GM20431 (cell line): ENCODE measurements around the gene MRPS14.

Experiments
- in situ Hi-C: fragments of 300-500 bp; cut with MseI, MboI; formaldehyde crosslinking; loops from one replicate; pipeline ENCODE4 v1.15.0; 2020; ENCODE audit warnings: low sequenced_read_pairs; ENCODE audit not compliant: unreplicated experiment

Gene MRPS14

DNA sequence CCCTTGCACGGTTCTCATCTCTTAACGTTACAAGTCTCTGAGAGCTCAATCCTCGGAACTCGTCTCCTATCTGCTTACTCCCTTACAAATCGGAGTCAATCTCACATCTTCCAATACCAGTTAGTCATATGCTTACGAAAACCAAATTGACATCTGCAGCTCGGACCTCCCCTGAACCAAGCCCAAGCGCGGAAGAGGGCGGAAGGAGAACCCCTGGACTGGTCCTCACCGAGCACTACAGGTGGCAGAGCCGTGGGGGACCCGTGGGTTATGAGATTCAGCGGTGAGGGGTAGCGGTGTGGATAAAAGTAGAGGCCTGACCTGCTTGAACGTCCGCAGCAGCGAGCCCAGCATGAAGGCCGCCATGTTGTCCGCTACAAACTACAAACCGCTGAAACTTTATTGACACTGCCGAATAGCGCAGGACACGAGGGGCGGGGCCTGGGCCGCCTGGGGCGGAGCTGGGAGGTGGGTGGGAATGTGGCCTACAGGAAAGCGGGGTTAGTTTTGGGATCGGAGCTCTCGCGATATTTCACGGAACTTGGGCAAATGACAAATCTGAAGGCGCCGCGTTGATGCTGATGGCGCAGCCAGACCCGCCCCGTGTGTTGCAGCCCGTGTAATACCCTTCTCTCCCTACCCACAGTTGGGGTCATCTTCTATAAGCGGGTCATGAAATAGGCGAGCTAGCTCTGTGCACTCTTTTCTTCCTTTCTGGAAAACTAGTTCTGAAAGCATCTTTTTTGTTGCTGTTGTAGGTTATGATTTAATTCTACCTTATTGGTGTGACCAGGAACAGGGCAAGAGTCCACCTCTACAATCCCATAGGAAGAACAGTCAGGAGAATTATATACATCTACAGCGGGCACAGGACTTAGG lies at the start of gene MRPS14:
MRPS14 (minus strand) TSS at position 383 of the 879 bp plus-strand sequence; CDS start at position 366, 17 bp downstream.
- in situ Hi-C loops = no loop called here

DNA sequence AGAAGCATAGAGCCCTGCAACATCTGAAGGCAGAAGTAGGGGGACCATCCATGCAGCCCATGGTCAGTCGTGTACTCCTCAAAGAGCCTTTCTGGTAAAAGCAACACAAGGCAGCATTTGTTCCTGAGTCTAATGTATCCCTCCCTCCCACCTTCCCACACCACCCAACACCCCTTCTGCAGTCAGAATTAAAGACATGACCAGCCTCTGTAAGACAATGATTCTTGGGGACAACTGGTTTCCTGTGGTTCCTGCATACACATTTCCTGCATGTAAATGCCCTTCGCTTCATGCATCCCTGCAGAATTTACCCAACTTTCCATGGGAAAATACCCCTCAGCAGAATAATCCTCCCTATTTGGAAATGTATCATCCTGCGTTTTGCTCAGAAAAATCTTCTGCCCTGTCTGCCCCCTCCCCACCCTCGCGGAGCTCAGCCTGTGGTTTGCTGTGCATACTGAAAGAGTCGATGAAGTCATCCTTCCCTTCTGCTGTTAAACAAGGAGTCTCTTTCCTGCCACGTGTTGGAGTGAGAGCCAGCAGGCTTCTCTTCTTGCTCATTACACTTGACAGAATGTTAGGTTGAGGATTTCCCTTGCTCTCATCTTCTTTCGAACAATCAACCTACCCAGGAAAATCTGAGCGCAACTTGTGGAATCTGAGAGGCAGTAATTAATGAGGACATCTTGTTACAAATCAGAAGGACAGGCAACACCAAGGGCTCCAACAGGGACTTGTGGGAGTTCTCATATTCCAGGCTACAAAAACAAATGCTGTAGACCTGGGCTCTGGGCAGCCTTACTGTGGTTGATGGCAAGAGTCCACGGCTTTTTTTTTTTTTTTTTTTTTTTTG lies 49.1 kb upstream of the MRPS14 start:
- in situ Hi-C loops = no loop called here

DNA sequence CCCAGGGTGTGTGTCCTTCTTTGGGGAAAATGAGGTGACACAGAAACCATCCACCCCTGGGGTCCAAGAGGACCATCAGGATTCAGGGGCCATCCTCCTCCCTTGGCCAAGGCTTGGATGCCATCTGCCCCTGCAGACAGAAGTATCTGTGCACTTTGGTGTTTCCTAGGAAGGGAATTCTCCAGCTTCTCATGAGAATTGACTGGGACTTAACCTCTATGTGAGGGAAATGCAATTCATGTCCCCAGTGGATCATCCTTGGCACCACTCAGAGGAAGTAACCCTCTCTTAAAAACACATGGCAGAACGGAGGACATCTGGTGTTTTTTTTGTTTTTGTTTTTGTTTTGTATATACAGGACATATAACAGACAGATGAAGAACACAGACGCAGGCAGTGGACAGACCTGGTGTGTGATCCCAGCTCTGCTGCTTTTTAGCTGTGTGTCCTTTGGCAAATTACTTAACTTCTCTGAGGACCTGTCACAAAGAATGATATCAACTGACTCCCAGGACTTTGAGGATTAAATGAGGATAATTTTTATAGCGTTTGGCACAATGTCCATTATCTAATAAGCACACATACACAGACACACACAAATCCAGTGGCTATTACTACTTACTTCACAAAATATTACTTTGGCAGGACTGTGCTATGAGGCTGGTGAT lies 48.2 kb upstream of the MRPS14 start:
- in situ Hi-C loops = no loop called here

DNA sequence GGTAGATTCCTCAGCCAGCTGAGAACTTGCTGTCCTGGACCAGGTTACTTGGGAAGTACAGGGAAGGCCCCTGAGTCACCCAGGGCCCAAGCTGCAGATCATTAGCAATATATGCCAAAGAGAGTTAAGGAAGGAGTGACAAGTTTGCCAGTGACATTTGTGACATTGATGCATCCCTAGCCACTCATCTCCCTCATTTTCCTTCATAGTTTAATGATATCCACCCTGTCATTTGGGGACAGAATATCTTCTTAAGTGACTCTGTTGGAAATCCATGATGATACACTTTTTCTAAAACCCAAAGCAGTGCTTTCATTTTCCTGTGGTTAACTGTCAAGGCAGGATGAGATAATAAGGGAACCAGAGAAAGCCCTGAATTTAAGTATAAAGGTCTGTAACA lies 47.6 kb upstream of the MRPS14 start:
- in situ Hi-C loops = no loop called here

DNA sequence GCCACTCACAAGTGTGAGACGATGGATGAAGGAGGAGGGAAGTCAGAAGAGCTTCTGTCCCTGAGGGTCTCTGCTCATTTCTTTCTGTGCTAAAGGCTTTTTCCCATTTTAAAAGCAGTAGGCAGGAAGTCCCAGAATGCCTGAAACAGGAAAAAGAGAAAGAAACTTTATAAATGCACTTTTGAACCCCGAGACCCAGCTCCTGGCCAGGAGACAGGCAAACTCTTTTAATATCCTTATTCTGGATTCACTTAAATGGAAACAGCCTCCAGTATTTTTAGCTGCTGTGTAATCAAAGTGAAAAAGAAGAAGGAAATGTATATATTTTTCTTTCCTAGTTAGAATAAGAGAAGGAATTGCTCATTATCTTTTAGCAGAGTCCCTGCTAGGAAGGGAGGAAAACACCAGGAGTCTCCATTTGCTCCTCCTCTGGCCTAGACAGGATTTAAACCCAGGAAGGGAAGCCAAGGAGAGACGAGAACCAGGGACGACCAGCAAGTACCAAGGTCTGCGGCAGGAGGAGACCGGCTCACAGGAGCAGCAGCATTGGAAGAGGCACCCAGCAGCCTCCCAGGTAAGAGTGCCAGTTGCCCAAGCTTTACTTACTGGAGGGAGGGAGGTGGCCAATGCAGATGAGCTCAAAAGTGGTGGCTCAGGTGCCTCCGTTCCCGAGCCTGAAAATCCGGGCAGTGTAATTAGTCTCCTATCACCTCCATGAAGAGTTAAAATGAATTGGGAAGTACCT lies 44.3 kb upstream of the MRPS14 start, which contains the start of gene TNN:
TNN (plus strand) TSS at position 472 of the 745 bp plus-strand sequence. CDS start 9,586 bp downstream, outside the sequence.
- in situ Hi-C loops = no loop called here

DNA sequence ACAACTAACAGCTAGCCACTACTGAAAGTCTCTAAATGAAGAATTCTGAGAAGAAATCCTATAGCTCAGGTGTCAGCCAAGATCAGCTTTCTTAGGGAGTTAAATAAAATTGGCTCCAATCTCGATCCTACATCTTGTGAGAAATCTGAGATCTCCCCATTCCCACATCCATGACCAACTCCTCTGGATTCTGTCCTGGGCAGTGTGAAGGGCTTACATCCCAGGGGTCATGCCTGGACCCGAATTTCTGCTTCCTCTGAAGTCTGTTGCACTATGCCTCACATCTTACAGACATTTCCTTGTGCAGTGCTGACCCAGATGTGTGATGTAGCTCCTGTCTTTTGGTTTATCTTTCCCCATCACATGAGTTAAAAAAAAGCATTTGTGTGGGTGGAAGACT lies 39.6 kb upstream of the MRPS14 start:
- in situ Hi-C loops = no loop called here

DNA sequence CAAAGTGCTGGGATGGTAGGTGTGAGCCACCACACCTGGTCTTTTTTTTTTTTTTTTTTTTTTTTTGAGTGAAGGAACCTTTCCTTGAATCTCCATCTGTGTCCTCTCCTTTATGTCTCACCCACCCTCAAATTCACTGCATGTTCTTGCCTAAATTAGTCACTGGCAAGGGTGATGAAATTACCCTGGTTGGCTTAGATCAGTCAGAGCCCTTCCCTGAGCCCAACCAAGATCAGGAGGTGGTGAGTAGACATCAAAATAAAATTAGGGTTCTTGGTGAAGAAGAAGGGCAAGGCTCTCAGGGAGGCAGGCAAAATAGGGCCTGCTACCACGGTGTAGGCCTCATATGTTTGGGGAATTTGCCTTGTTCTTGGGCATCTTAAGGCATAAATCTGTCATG lies 39.1 kb upstream of the MRPS14 start:
- in situ Hi-C loops = no loop called here

DNA sequence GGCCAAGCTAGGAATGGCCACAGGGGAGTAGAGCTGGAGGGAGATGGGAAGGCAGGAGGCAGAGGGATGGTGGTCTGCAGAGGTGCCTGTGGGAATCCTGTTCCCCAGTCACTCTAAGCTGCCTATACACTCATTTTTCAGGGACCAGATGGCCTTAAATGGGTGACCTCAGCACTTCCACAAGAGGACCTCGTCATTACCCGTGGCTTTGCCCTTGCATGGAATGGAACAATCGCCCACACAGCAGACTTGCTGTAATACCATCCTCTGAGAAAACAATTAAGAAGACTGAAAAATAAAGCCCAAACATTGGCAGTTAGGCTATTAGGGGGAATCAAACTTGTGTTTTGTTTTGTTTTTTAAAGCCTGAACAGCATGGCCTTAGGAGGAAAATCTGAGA lies 31.5 kb upstream of the MRPS14 start:
- in situ Hi-C loops = no loop called here

DNA sequence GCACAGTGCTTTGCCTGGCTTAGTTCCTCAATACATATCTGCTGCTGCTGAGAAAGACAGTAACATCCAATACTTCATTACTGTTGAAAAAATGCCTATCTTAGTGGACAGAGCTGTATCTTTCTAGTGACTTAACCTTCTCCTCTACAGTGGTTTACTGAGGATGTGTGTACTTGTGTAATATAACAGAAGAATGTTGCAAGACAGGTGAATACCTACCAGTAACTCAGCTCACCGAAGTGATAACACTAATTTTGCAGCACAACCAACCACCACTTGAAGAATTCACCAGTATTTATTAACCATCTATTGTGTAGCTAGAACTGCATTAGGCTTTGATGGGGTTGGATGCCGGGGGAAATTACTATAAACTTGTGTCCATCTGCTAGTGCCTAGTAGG lies 27.8 kb upstream of the MRPS14 start:
- in situ Hi-C loops = no loop called here

DNA sequence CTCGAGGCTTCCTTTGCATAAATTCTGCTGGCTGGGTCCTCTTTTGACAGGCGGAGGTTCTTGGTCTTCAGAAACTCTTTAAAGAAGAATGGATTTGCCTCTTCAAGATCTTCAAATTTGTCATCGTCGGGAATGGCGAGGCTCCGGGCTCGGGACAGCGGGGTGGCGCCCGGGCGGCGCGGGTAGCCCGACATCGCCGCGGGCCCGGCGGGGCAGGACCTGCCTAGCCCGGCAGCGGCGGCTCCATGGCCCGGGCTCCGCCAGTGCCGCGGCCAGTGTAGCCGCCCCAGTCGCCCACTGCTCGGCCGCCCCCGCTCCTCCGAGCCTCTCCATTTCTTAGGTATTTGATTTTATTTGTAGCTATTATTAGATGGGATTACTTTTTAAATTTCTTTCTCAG lies 22.3 kb upstream of the MRPS14 start:
- in situ Hi-C loops = loop anchor here (25.0 kb wide), 1 partner anchor 267 kb away; no protein-coding TSS in a partner anchor

DNA sequence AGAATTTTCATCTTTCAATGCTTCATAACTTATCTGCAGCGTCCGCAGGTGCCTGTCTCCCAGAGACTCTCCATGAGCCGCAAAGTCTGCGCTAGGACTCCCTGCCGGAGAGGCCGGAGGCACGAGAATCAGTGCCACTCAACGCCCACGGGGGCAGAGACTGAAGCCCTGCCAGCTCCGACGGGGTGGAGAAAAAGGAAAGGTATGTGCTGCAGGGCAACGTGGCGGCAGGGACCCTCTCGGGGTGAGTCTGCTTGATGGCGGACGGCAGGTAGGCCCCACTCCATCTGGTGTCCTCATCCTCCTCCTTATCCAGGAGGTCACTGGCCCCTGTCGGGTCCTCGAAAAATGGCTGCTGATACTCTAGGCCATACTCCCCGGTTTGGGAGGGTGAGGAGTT lies 21.9 kb upstream of the MRPS14 start:
- in situ Hi-C loops = loop anchor here (25.0 kb wide), 1 partner anchor 267 kb away; no protein-coding TSS in a partner anchor

DNA sequence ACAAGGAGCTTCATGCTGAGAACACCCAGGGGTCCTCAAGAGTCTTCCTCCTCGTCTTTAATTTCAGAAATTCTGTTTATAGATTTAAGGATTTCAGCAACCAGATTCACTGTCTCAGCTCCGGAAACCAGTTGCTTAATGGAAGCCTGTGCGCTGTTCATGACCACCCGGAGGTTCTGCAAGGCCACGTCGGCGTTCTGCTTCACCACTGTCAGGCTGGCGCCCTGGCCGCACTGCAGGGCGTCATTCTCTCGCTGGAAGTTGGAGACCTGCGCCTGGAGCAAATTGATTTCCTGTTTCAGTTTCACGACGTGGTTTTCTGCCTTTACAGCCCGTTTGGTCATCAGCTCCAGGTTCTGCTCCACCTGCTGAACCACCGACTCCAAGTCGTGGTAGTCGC lies 21.4 kb upstream of the MRPS14 start:
- in situ Hi-C loops = loop anchor here (25.0 kb wide), 1 partner anchor 268 kb away; no protein-coding TSS in a partner anchor

DNA sequence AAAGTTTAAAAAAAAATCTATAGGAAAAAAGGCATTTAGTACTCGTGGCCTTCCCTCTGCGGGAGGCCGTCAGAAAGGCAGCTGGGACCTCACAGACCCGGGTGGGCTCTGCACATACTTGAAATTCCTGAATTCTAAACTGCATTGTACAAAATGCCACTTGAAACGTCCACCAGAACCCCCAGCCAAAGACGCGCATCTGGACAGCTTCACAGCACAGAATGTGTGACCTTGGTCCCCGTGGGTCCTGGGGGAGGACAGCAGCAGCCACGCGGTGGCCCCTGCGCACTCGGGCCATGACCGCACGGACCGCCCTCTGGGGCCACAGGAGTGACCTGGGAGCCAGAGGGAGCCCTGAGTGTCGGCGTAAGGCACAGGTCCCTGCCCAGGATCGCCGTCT lies 20.6 kb upstream of the MRPS14 start:
- in situ Hi-C loops = loop anchor here (25.0 kb wide), 1 partner anchor 268 kb away; no protein-coding TSS in a partner anchor

DNA sequence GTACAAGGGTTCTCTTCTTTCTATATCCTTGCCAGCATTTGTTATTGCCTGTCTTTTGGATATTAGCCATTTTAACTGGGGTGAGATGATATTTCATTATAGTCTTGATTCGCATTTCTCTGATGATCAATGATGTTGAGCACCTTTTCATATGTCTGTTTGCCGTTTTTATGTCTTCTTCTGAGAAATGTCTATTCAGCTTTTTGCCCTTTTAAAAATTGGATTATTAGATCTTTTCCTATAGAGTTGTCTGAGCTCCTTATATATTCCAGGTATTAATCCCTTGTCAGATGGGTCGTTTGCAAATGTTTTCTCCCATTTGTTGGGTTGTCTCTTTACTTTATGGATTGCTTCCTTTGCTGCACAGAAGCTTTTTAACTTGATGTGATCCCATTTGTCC lies 19.4 kb upstream of the MRPS14 start:
- in situ Hi-C loops = loop anchor here (25.0 kb wide), 1 partner anchor 270 kb away; no protein-coding TSS in a partner anchor

DNA sequence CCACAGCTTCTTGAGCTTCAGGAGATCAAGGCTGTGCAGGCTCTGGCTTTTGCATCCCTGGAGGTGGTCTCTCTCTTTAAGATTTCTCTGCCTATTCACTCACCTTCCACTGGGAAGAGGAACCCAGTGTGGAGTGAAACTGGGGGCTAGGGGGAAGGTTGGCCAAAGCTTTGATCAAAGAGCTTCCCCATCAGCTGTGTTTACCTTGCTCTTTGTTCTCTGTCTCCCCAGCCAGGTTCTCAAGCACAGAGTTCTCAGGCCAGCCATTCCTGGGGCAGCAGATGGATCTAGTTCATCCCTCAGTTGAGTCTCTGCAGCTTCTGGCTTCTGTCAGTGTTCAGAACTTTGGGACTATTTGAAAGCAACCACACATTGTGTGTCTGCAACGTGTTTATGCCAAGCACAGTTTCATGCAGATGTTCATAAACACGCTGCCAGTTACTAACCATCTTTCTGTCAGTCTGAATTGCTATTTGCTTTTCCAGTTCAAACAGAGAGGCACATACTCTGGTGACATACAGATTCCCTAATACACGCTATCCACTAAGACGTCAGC lies 17.2 kb upstream of the MRPS14 start:
- in situ Hi-C loops = loop anchor here (25.0 kb wide), 1 partner anchor 272 kb away; no protein-coding TSS in a partner anchor

DNA sequence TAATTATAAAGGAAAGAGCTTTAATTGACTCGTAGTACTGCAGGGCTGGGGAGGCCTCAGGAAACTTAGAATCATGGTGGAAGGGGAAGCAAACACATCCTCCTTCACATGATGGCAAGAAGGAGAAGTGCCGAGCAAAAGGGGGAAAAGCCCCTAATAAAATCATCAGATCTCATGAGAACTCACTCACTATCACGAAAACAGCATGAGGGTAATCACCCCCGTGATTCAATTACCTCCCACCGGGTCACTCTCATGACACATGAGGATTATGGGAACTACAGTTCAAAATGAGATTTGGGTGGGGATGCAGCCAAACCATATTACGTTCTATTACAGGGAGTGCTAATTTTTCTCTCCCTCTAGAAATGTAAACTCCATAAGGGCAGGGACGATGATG lies 14.2 kb upstream of the MRPS14 start:
- in situ Hi-C loops = loop anchor here (25.0 kb wide), 1 partner anchor 275 kb away; no protein-coding TSS in a partner anchor

DNA sequence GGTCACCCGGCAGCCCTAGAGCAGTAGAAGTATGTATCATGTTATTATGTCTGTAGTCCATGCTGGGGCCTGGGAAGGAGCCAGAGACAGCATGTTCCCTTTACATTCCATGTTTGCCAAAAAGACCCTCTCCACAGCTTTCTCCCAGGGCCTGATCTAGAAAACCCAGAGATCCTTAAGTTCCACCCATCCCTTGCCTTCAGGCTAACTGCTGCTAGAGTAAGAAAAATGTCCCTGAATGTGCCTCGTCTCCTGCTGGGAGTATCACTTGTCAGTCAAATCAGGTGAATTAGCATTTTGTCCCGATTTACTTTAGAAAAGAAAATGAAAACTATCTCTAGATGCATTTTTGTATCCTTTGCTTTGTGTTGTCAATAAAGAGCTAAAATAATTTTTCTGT lies 13.3 kb upstream of the MRPS14 start:
- in situ Hi-C loops = loop anchor here (25.0 kb wide), 1 partner anchor 276 kb away; no protein-coding TSS in a partner anchor

DNA sequence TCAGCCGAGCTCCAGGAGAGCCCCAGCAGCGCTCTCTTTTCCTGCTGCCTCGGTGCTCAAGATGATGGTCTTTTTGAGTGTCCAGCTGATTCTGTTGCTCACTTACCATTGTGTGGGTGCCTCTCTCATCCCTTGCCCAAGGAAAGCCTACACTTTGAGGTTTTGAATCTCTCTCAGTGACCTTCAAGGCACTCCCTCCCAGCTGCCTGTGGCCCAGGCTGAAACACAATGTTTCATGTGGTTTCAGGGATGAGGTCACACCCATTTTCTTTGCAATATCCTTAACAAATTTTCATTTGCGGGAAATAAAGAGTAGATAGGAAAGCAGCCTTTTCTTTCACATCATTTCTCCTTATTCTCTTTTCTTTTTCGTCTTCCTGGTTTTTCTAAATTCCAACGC lies 12.6 kb upstream of the MRPS14 start:
- in situ Hi-C loops = loop anchor here (25.0 kb wide), 1 partner anchor 276 kb away; no protein-coding TSS in a partner anchor

DNA sequence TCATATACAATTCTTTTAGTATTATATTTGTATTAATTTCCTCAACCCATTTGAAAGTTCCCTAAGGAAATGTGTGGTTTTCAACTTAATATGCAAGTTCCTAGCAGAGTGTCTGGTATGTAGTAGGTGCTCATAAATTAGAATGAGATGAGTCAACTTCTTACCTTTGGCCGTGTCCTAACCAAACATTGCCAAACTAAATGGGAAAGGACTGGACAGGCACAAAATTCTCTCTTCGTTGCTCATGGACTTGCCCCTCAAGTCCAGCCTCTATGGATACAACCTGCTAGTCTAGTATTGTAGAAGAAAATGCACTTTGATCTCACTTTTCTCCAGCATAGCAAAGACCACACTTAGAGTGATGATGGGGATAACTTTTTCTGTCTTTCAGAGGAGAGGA lies 11.6 kb upstream of the MRPS14 start:
- in situ Hi-C loops = loop anchor here (5.0 to 25.0 kb wide), 2 partner anchors 108 to 278 kb away; no protein-coding TSS in a partner anchor
